T47D (cell line): ENCODE data around the gene FAM120A.

Experiments used
- DNase-seq, 2 experiments: peaks; one replicate each; pipeline versions ENCODE4 v3.0.0 to v3.0.0-alpha.2; 2011 to 2012; ENCODE audit warnings: low read depth in 1 of 2, low spot score in 1 of 2
- JUND ChIP-seq: IDR thresholded peaks from 2 replicates; pipeline ENCODE4 v1.6.1; 2012; ENCODE audit warnings: low read depth
- in situ Hi-C: cut with HindIII; loops from 2 replicates; pipeline ENCODE4 v1.10.0; 2016; ENCODE audit warnings: low sequenced_read_pairs, low pct_unique_long_range_greater_than_20kb

Gene FAM120A

DNA sequence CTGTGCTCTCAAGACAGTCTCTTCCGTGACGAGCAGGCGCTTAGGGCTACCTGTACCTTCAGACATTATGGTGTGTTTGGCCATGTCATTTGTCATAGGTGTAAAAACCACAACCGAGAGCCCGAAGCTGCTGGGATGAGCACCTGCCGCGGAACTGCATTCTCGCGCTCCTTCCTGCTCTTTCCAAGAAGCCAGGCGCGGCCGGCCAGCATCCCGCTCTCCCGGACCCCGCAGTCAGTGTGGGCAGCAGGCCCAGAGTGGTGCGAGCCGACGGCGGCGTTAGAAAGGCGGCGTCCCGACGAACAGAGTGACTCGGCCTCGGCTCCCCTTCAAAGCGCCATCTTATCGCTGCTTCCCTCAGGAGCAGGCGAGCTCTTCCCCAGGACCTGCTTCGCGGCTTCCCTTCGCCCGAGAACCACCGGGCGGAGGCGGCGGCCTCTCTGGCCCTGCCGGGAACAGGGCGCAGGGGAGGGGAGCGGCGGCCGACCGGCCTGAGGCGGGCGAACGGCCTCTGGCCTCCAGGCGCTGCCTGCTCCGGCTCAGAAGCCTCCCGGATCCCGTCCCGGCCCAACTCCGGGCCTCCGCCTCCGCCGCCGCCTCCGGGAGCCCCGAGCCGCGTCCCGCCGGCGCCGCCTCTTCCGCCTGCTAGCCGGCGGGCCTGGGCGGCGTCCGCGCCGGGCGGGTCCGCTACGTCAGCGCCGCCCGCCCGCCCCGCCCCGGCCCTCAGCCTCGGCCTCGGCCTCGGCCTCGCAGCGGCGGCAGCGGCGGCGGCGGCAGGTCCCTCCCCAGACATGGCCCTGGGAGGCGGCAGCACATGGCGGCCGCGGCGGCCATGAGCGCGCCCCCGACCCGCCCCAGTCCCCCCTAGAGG is at the start of gene FAM120A:
TSS of gene FAM120A (plus strand) at position 741 of the 871 bp plus-strand sequence. CDS start 231 bp downstream, outside the sequence.
- in situ Hi-C loops = no loop called here
- TF ChIP-seq JUND = no peak
- peak; percentile 41 to 83 for DNase-seq

- in situ Hi-C loops = no loop called here
- DNase-seq = no peak
- TF ChIP-seq JUND = no peak
Measured at GRCh38 chr9:93406371-93406770, 45.1 kb upstream of the FAM120A start.

DNA sequence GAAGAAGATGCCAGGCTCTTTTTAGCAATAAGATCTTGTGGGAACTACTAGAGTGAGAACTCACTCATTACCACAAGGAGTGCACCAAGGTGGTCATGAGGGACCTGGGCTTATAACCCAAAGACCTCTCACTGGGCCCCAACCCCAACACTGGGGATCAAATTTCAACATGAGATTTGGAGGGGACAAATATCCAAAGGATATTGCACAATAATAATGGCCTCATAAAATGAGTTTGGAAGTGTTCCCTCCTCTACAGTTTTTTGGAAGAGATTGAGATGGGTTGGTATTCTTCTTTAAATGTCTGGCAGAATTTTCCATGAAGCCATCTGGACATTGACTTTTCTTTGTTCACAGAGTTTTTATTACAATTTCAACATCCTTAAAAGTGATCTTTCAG is 38.0 kb upstream of the FAM120A start:
- in situ Hi-C loops = no loop called here
- no peak for TF ChIP-seq JUND
- no peak for DNase-seq

DNA sequence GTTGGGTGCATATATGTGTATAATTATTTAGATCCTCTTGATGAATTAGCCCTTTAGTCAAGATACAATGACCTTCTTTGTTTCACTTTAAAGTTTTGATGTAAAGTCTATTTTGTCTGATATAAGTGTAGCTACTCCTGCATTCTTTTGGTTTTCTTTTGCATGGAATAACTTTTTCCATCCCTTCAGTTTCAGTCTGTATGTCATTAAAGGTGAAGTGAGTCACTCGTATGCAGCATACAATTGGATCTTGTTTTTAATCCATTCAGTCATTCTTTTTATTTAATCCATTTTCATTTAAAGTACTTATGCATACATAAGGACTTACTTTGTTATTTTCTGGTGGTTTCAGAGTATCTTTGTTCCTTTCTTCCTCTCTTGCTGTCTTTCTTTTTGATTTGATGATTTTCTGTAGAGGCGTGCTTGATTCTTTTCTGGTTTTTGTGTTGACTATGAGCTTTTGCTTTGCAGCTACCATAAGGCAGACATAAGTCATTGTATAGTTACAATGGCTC is 36.3 kb upstream of the FAM120A start:
- no peak for DNase-seq
- in situ Hi-C loops = no loop called here
- no peak for TF ChIP-seq JUND

GRCh38 chr9:93416530-93417235 is 34.8 kb upstream of the FAM120A start:
- in situ Hi-C loops = no loop called here
- no peak for DNase-seq
- TF ChIP-seq JUND = no peak

GRCh38 chr9:93417538-93417937 is 33.9 kb upstream of the FAM120A start:
- TF ChIP-seq JUND = no peak
- in situ Hi-C loops = no loop called here

DNA sequence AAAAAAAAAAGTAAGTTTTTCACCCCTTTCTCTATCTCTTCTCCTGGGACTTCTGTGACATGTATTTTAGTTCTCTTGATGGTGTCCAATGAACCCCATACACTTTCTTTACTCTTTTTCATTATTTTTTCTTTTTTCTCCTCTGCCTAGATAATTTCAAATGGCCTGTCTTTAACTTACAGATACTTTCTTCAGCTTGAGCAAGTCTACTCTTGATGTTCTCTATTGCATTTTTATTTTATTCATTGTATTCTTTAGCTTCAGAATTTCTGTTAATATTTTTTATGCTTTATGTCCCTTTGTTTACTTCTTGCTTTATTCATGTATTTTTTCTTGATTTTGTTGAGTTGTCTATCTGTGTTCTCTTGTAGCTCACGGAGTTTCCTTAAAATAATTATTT is 32.5 kb upstream of the FAM120A start:
- no peak for TF ChIP-seq JUND
- in situ Hi-C loops = no loop called here

More at GRCh38 chr9:93417538-93417937, 33.9 kb upstream of the FAM120A start:
- no peak for DNase-seq

GRCh38 chr9:93422977-93423616 is 28.4 kb upstream of the FAM120A start:
- no peak for DNase-seq
- in situ Hi-C loops = no loop called here

More for the DNA sequence above, 32.5 kb upstream of the FAM120A start:
- DNase-seq = no peak

GRCh38 chr9:93427655-93428379 is 23.7 kb upstream of the FAM120A start:
- no peak for TF ChIP-seq JUND
- in situ Hi-C loops = no loop called here

More at GRCh38 chr9:93422977-93423616, 28.4 kb upstream of the FAM120A start:
- TF ChIP-seq JUND = no peak

DNA sequence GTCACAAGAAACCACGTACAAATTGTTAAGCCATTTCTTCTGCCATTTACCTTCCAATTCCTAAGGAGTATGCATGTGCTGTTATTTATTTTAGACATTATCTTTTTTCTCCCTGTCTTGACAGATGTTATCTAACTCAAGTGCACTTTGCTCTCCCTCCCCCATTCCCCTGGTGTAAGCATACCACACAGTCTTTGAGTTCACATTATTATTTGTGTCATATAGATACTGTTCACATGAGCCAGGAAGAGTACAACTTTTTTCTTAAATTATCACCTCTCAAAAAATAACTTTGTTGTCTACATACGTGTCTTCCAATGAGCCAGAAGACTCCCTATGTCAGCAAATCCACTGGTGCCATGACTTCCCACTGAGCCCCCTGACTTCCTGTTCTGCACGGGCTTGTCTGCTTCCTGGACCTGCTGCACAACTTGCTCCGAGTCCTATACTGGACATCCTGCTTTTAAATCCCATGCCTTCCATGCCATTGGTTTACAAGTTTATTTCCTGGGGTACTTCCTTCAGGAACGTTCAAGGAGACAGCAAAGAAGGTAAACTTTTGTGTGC is 19.9 kb upstream of the FAM120A start:
- DNase-seq = peak in 1 of 2 experiments; percentile 20
- in situ Hi-C loops = no loop called here
- TF ChIP-seq JUND = no peak

More at GRCh38 chr9:93427655-93428379, 23.7 kb upstream of the FAM120A start:
- DNase-seq = no peak

DNA sequence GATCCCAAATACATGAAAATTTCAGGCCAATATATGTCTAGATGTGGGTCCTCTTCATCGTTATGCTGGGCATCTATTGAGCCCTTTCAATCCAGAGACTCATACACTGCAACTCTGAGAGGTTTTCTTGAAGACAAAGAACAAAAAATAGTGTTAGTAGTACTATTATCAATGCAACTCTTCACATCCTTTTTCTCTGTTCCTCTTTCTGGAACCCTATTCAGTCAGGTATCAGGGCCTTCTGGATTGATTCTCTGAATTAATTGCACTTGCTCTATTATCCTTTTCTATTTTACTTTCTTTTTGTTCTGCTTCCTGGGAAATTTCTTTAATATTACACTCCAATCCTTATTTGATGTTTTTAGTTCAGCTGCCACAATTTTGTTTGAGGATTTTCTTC is 18.5 kb upstream of the FAM120A start:
- in situ Hi-C loops = no loop called here
- no peak for DNase-seq
- TF ChIP-seq JUND = no peak
